Measurements from ENCODE around the gene DENND2D.
A peak's percentile ranks its signal among the peaks of the same experiment; 100 is the strongest.
"Not testable (repeated sequence)": the region's sequence is repeated elsewhere in the genome, so short reads cannot be mapped to it uniquely, and the experiment has no call there.

The DENND2D gene

DNA sequence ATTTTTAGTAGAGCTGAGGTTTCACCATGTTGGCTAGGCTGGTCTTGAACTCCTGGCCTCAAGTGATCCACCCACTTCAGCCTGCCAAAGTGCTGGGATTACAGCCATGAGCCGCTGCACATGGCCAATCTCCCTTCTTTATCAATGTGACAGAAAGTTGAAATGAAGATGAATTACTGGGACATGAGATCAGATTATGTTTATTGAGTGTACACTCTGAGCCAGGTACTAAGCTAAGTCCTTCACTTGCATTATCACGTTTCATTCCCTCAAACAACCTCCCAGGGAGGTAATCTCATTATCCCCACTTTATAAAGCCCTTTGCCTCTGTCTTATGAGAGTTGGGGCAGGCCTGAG lies 20.8 kb upstream of the DENND2D start:
- no peaks in the 10 kb centered on the region for H3K9me3 ChIP-seq (ENCODE audit: insufficient read depth, low read length)
- no peak overlapping the region for H3K4me3 ChIP-seq (ENCODE audit: insufficient read length, low read depth)
- no peaks in the 10 kb centered on the region for H3K27me3 ChIP-seq (ENCODE audit: insufficient read depth, insufficient read length)
- H3K9ac ChIP-seq (ENCODE audit: insufficient read length, low read depth) = no peak overlapping the region
- no peaks in the 10 kb centered on the region for H3K36me3 ChIP-seq (ENCODE audit: insufficient read depth, insufficient read length, low read length)
- TF ChIP-seq SUZ12 (IDR thresholded peaks at IDR 0.05; ENCODE audit: extremely low read depth, insufficient read depth, insufficient read length) (no peak), YY1 (IDR thresholded peaks at IDR 0.05; ENCODE audit: insufficient read depth, insufficient read length) (no peak), ZNF274 (IDR thresholded peaks at IDR 0.05; ENCODE audit: low read depth, low read length) (no peak)
- peaks cover 9% of the 10 kb centered on the region for H3K4me1 ChIP-seq (ENCODE audit: insufficient read depth, insufficient read length)
- no peak for DNase-seq (ENCODE audit: low read depth, low spot score)

- H3K36me3 ChIP-seq (ENCODE audit: insufficient read depth, insufficient read length, low read length) = no peaks in the 10 kb centered on the region
- H3K27me3 ChIP-seq (ENCODE audit: insufficient read depth, insufficient read length) = no peaks in the 10 kb centered on the region
- peak overlapping the region; percentile 28 for H3K9ac ChIP-seq (ENCODE audit: insufficient read length, low read depth)
- H3K9me3 ChIP-seq (ENCODE audit: insufficient read depth, low read length) = no peaks in the 10 kb centered on the region
- peaks cover 9% of the 10 kb centered on the region for H3K4me1 ChIP-seq (ENCODE audit: insufficient read depth, insufficient read length)
- H3K4me3 ChIP-seq (ENCODE audit: insufficient read length, low read depth) = no peak overlapping the region
- TF ChIP-seq SUZ12 (IDR thresholded peaks at IDR 0.05; ENCODE audit: extremely low read depth, insufficient read depth, insufficient read length) (no peak), ZNF274 (IDR thresholded peaks at IDR 0.05; ENCODE audit: low read depth, low read length) (no peak), YY1 (IDR thresholded peaks at IDR 0.05; ENCODE audit: insufficient read depth, insufficient read length) (no peak)
- DNase-seq (ENCODE audit: low read depth, low spot score) = no peak
These were observed 19.9 kb upstream of the DENND2D start for GRCh38 chr1:111220302-111220890.

- TF ChIP-seq SUZ12 (IDR thresholded peaks at IDR 0.05; ENCODE audit: extremely low read depth, insufficient read depth, insufficient read length) (no peak), ZNF274 (IDR thresholded peaks at IDR 0.05; ENCODE audit: low read depth, low read length) (no peak)
- no peaks in the 10 kb centered on the region for H3K27me3 ChIP-seq (ENCODE audit: insufficient read depth, insufficient read length)
- no peak overlapping the region for H3K9ac ChIP-seq (ENCODE audit: insufficient read length, low read depth)
- no peaks in the 10 kb centered on the region for H3K9me3 ChIP-seq (ENCODE audit: insufficient read depth, low read length)
- peak; percentile 72 for DNase-seq (ENCODE audit: low read depth, low spot score)
- no peaks in the 10 kb centered on the region for H3K36me3 ChIP-seq (ENCODE audit: insufficient read depth, insufficient read length, low read length)
- no peak overlapping the region for H3K4me3 ChIP-seq (ENCODE audit: insufficient read length, low read depth)
- peaks cover 9% of the 10 kb centered on the region for H3K4me1 ChIP-seq (ENCODE audit: insufficient read depth, insufficient read length)
These were observed 19.3 kb upstream of the DENND2D start for GRCh38 chr1:111219557-111220286.

DNA sequence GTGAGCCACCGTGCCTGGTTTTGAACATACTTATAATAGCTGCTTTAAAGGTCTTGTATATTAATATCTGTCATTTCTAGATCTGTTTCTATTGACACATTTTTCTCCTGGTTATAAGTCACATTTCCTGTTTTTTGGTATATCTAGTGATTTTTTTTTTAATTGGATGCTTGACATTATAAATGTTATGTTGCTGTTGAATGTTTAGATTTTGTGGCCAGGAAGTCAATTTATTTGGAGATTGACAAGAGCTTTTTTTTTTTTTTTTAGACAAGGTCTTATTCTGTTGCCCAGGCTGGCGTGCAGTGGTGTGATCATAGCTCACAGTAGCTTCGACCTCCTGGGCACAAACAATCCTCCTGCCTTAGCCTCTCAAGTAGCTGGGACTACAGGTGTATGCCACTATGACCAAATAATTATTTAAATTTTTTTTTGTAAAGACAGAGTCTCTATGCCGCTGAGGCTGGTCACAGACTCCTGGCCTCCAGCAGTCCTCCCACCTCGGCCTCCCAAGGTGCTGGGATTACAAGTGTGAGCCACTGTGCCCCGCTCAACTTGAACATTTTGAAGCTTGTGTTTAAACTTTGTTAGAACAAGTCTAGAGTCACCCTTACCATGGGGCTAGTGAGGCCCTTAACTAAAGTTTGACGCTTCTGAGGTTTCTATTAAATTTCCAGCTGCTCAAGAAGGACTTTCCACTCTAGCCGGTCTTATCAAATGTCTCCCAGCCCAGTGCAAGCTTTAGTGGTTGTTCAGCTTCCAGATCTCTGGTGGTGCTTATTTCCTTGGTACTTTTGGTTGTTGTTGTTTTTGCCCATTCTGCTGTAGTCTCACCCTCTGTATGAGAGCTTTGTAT lies 18.5 kb upstream of the DENND2D start:
- TF ChIP-seq ZNF274 (IDR thresholded peaks at IDR 0.05; ENCODE audit: low read depth, low read length) = no peak
- no peak for TF ChIP-seq YY1 (IDR thresholded peaks at IDR 0.05; ENCODE audit: insufficient read depth, insufficient read length)
- no peak for TF ChIP-seq SUZ12 (IDR thresholded peaks at IDR 0.05; ENCODE audit: extremely low read depth, insufficient read depth, insufficient read length)
- DNase-seq (ENCODE audit: low read depth, low spot score) = no peak
- no peaks in the 10 kb centered on the region for H3K27me3 ChIP-seq (ENCODE audit: insufficient read depth, insufficient read length)
- H3K4me1 ChIP-seq (ENCODE audit: insufficient read depth, insufficient read length) = peaks cover 9% of the 10 kb centered on the region
- no peaks in the 10 kb centered on the region for H3K36me3 ChIP-seq (ENCODE audit: insufficient read depth, insufficient read length, low read length)
- H3K9ac ChIP-seq (ENCODE audit: insufficient read length, low read depth) = no peak overlapping the region
- no peaks in the 10 kb centered on the region for H3K9me3 ChIP-seq (ENCODE audit: insufficient read depth, low read length)
- no peak overlapping the region for H3K4me3 ChIP-seq (ENCODE audit: insufficient read length, low read depth)

GRCh38 chr1:111217183-111217910 lies 16.9 kb upstream of the DENND2D start:
- Histone ChIP-seq H3K4me1 (ENCODE audit: insufficient read depth, insufficient read length) (peaks cover 6% of the 10 kb centered on the region), H3K9me3 (ENCODE audit: insufficient read depth, low read length) (no peaks in the 10 kb centered on the region), H3K36me3 (ENCODE audit: insufficient read depth, insufficient read length, low read length) (no peaks in the 10 kb centered on the region), H3K9ac (ENCODE audit: insufficient read length, low read depth) (no peak overlapping the region), H3K27me3 (ENCODE audit: insufficient read depth, insufficient read length) (no peaks in the 10 kb centered on the region), H3K4me3 (ENCODE audit: insufficient read length, low read depth) (no peak overlapping the region)
- no peak for DNase-seq (ENCODE audit: low read depth, low spot score)
- TF ChIP-seq SUZ12 (IDR thresholded peaks at IDR 0.05; ENCODE audit: extremely low read depth, insufficient read depth, insufficient read length) = no peak
- no peak for TF ChIP-seq ZNF274 (IDR thresholded peaks at IDR 0.05; ENCODE audit: low read depth, low read length)
- TF ChIP-seq YY1 (IDR thresholded peaks at IDR 0.05; ENCODE audit: insufficient read depth, insufficient read length) = no peak

DNA sequence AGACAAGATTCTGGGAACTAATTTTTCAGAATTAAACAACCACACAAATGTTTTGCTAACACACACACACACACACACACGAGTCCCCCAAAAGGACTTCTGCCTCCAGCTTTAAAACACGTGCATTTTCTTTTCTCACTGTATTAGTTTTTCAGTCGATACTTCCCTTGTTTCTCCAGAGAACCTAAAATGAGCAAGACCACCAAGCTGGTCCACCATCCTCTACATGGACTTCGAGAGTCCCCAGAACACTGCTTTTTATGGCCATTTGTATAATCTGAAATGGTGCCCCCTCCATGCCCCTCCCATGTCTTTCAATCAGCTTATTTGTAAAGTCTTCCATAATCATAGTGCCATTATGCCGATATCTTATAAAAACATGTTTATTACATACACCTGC lies 16.3 kb upstream of the DENND2D start:
- Histone ChIP-seq H3K9me3 (ENCODE audit: insufficient read depth, low read length) (no peaks in the 10 kb centered on the region), H3K4me1 (ENCODE audit: insufficient read depth, insufficient read length) (peaks cover 5% of the 10 kb centered on the region), H3K4me3 (ENCODE audit: insufficient read length, low read depth) (no peak overlapping the region), H3K9ac (ENCODE audit: insufficient read length, low read depth) (no peak overlapping the region), H3K27me3 (ENCODE audit: insufficient read depth, insufficient read length) (no peaks in the 10 kb centered on the region), H3K36me3 (ENCODE audit: insufficient read depth, insufficient read length, low read length) (no peaks in the 10 kb centered on the region)
- DNase-seq (ENCODE audit: low read depth, low spot score) = no peak
- TF ChIP-seq SUZ12 (IDR thresholded peaks at IDR 0.05; ENCODE audit: extremely low read depth, insufficient read depth, insufficient read length) (no peak), ZNF274 (IDR thresholded peaks at IDR 0.05; ENCODE audit: low read depth, low read length) (no peak), YY1 (IDR thresholded peaks at IDR 0.05; ENCODE audit: insufficient read depth, insufficient read length) (no peak)

DNA sequence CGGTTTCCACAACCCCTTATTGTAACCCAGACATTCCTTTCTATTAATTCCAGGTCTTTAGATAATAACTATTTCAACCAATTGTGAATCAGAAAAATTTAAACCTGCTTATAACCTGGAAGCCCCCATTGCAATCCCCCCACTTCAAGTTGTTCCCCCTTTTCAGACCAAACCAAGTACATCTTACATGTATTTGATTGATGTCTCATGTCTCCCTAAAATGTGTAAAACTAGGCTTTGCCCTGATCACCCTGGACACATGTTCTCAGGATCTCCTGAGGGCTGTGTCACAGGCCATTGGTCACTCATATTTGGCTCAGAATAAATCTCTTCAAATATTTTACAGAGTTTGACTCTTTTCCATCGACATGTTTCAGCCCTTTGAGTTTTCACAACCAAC lies 14.8 kb upstream of the DENND2D start:
- not testable (repeated sequence) for H3K27me3 ChIP-seq (ENCODE audit: insufficient read depth, insufficient read length); DNase-seq (ENCODE audit: low read depth, low spot score); H3K9ac ChIP-seq (ENCODE audit: insufficient read length, low read depth); H3K4me1 ChIP-seq (ENCODE audit: insufficient read depth, insufficient read length); H3K9me3 ChIP-seq (ENCODE audit: insufficient read depth, low read length); H3K36me3 ChIP-seq (ENCODE audit: insufficient read depth, insufficient read length, low read length); H3K4me3 ChIP-seq (ENCODE audit: insufficient read length, low read depth)

All from NT2/D1 (cell line).